ENCODE data around the gene LPCAT2.

Gene LPCAT2

DNA sequence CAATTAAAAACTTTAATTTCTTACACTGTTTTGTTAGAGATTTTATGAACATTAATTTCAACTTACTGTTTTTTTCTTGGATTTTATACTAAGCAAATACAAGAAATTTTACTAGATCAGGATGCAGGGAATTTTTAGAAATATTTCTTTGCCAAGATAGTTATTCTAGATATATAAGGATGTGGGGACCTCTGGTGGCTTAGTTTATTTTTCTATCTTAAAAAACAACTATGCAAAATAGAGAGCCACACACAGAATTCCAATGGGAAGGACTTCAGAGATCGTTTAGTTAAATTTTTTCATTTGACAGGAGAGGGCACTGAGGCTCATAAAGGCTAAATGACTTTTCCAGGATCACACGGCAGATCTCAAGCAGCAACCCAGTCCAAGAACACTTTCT is 34.6 kb downstream of the LPCAT2 start:
- no peak for DNase-seq (ENCODE audit: low read depth in 1 of 2, low spot score in 1 of 2)

DNA sequence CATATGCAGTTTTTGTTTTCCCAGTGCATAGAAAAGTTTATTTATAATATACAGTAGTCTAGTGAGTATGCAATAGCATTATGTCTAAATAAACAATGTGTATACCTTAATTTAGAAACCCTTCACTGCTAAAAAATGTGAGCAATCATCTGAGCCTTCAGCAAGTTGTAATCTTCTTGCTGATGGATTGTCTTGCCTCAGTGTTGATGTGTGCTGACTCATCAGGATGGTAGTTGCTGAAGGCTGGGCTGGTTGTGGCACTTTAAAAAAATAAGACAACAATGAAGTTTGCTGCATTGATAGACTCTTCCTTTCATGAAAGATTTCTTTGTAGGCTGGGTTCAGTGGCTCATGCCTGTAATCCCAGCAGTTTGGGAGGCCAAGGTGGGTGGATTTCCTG is 43.7 kb downstream of the LPCAT2 start:
- no peak for DNase-seq (ENCODE audit: low read depth in 1 of 2, low spot score in 1 of 2)

DNA sequence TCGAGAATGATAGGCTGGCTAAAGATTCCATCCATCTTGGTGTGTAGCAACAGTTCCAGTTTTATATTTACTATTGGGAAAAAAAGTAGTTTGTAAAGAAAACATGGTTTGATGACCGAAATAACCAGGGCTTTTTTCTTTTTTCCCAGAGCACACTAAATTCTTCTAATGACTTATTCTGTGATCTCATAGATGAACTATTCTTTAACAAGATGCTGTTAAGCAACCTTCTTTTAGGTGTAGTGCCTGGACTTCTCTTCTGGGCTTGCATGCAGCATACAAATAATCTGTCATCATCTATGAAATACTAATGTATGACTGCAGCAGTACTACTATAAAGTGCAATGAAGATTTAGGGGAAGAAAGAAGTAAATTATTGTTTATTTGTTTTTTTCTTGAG is 46.6 kb downstream of the LPCAT2 start:
- DNase-seq (ENCODE audit: low read depth in 1 of 2, low spot score in 1 of 2), result no peak

- no peak for DNase-seq (ENCODE audit: low read depth in 1 of 2, low spot score in 1 of 2)
These were observed 48.3 kb downstream of the LPCAT2 start for GRCh38 chr16:55557186-55557585.

DNA sequence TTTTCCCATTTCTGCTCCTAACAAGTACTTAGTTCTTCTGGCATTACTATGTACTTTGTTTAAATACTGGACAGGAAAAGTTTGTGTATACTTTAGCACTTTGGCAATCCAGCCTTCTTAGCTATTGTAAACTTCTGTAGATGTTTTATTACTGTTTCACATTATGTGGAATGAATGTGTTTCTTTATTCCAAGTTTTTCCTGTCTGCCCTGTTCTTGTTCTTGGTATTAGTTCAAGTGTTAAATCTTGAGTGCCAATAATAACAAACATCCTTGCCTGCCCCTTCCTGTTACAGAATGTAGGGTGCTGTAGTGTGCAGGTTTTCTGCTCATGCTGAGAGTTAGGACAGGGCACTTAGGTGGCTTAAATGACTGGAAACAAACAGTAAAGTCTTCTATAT is 50.4 kb downstream of the LPCAT2 start:
- DNase-seq (ENCODE audit: low read depth in 1 of 2, low spot score in 1 of 2), result no peak

- no peak for DNase-seq (ENCODE audit: low read depth in 1 of 2, low spot score in 1 of 2)
These were observed 51.2 kb downstream of the LPCAT2 start for GRCh38 chr16:55559933-55560516.

- DNase-seq (ENCODE audit: low read depth in 1 of 2, low spot score in 1 of 2), result no peak
These were observed 52.5 kb downstream of the LPCAT2 start for GRCh38 chr16:55561319-55561848.

- DNase-seq (ENCODE audit: low read depth in 1 of 2, low spot score in 1 of 2), result no peak
These were observed 54.1 kb downstream of the LPCAT2 start for GRCh38 chr16:55562936-55563335.

- no peak for DNase-seq (ENCODE audit: low read depth in 1 of 2, low spot score in 1 of 2)
These were observed 54.9 kb downstream of the LPCAT2 start for GRCh38 chr16:55563797-55564196.

- no peak for DNase-seq (ENCODE audit: low read depth in 1 of 2, low spot score in 1 of 2)
These were observed 56.2 kb downstream of the LPCAT2 start for GRCh38 chr16:55565086-55565485.

- DNase-seq (ENCODE audit: low read depth in 1 of 2, low spot score in 1 of 2), result no peak
These were observed 57.7 kb downstream of the LPCAT2 start, which contains the start of gene CAPNS2 for GRCh38 chr16:55566432-55567175. TSS of gene CAPNS2 (plus strand) at chr16:55566684. CDS start at chr16:55566757, 73 bp downstream.

GRCh38 chr16:55567382-55567781 is 58.5 kb downstream of the LPCAT2 start:
- no peak for DNase-seq (ENCODE audit: low read depth in 1 of 2, low spot score in 1 of 2)

GRCh38 chr16:55568207-55568606 is 59.3 kb downstream of the LPCAT2 start:
- no peak for DNase-seq (ENCODE audit: low read depth in 1 of 2, low spot score in 1 of 2)

DNA sequence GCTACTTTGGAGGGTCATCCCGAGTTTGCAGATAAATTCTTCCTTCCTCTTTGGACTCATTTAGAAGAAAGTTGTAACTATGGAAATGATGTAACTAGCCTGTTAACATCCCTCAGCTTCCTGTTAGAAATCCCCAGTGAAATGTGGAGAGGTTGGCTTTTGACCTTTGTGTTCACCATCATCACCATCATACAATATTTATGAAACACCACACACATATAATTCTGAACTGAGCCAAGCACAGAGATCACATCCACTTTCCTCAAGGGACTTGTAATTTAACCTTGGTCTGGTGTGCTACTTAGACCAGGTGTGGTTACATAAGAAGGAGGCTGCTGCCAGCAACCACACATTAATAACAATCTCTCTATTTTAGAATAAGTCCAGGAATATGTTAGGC is 60.2 kb downstream of the LPCAT2 start:
- DNase-seq (ENCODE audit: low read depth in 1 of 2, low spot score in 1 of 2), result no peak

GRCh38 chr16:55570159-55570558 is 61.3 kb downstream of the LPCAT2 start:
- DNase-seq (ENCODE audit: low read depth in 1 of 2, low spot score in 1 of 2), result no peak

GRCh38 chr16:55571191-55571897 is 62.5 kb downstream of the LPCAT2 start:
- no peak for DNase-seq (ENCODE audit: low read depth in 1 of 2, low spot score in 1 of 2)

DNA sequence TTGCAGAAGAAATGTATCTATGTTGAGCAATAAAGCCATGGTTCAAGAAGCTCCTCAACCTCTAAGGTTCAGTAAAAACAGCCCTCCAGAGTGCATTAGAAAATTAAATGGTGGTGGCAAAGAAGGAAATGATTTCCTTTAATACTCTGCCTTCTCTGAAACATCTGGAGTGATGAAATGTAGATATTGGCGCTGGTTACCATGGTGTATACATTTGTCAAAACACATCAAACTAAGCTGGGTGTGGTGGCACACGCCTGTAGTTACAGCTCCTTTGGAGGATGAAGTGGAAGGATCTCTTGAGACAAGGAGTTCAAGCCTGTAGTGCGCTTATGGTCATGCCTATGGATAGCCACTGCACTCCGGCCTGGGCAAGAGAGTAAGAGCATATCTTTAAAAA is 63.6 kb downstream of the LPCAT2 start:
- no peak for DNase-seq (ENCODE audit: low read depth in 1 of 2, low spot score in 1 of 2)

GRCh38 chr16:55574811-55575210 is 65.9 kb downstream of the LPCAT2 start:
- DNase-seq (ENCODE audit: low read depth in 1 of 2, low spot score in 1 of 2), result no peak

GRCh38 chr16:55575496-55575895 is 66.6 kb downstream of the LPCAT2 start:
- DNase-seq (ENCODE audit: low read depth in 1 of 2, low spot score in 1 of 2), result no peak

- DNase-seq (ENCODE audit: low read depth in 1 of 2, low spot score in 1 of 2), result no peak
These were observed 67.5 kb downstream of the LPCAT2 start for GRCh38 chr16:55576384-55576783.

DNA sequence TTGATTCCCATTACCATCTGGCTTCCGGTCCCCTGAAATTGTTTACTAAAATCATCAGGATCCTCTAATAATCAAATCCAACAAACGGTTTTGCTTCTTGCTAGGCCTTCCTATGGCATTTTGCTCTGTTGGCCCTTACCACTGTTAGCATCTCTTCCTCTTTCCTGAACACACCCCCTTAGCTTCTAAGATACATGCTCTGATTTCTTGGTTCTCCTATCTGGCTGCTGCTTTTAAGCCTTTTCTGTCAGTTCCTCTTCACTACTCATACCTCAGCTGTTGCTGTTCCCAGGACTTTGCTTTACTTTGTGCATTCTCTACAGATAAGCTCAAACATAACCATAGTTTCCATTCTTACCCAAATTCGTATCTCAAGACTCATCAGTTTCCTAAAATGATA is 69.0 kb downstream of the LPCAT2 start:
- DNase-seq (ENCODE audit: low read depth in 1 of 2, low spot score in 1 of 2), result no peak

DNA sequence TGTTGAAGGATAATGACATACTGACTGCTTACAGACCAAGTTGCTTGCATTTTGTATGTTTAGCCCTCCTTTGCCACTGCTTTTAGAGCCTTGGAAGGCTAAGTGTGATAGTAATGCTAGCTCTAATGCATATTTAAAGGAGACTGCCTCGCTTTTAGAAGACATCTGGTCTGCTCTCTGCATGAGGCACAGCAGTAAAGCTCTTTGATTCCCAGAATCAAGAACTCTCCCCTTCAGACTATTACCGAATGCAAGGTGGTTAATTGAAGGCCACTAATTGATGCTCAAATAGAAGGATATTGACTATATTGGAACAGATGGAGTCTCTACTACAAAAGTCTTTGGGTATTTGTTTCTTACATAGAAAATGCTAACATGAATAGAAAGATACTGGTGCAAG is 76.8 kb downstream of the LPCAT2 start:
- DNase-seq (ENCODE audit: low read depth in 1 of 2, low spot score in 1 of 2), result no peak

All from activated CD4-positive, alpha-beta T cell treated with anti-CD3 and anti-CD28 coated beads, Interleukin-2, amount 50 U/mL, for 24 hours (primary cell).